Ascending aorta (tissue), 2 donors: ENCODE data around the gene SLC44A1. TPM values are rescaled to one million over a fixed set of nuclear protein-coding genes. Genes with fewer than 3 reads are reported as not detected.

Source experiments
- DNase-seq, 2 donors: peaks; one replicate each; pipeline ENCODE4 v3.0.0-alpha.2; 2019; ENCODE audit warnings: low spot score in 2 of 2
- H3K27ac ChIP-seq, 2 donors: fragments of 200-600 bp; sonication (generic); one replicate each; pipeline ENCODE4 v1.5.1; 2016 to 2017; ENCODE audit warnings: mild to moderate bottlenecking in 1 of 2
- H3K27me3 ChIP-seq: fragments of 200-600 bp; sonication (generic); one replicate; pipeline ENCODE4 v1.5.1; 2017
- H3K36me3 ChIP-seq, 2 donors: fragments of 200-600 bp; sonication (generic); one replicate each; pipeline ENCODE4 v1.5.1; 2016
- H3K4me1 ChIP-seq, 2 donors: fragments of 200-600 bp; sonication (generic); one replicate each; pipeline ENCODE4 v1.5.1; 2016 to 2017; ENCODE audit warnings: mild to moderate bottlenecking in 1 of 2
- H3K4me3 ChIP-seq, 2 donors: fragments of 200-600 bp; sonication (generic); one replicate each; pipeline ENCODE4 v1.5.1; 2016 to 2017; ENCODE audit warnings: mild to moderate bottlenecking in 1 of 2
- H3K9me3 ChIP-seq, 2 donors: fragments of 200-600 bp; sonication (generic); one replicate each; pipeline ENCODE4 v1.5.1; 2016
- CTCF ChIP-seq, 3 experiments: fragments of 200-600 bp in 2 of 3; fragments of 450-650 bp in 1 of 3; sonication (generic) in 2 of 3; IDR thresholded peaks; one replicate each; pipeline ENCODE4 v1.5.1; 2016 to 2019; ENCODE audit warnings: antibody characterized with exemption in 3 of 3, mild to moderate bottlenecking in 1 of 3, moderate library complexity in 1 of 3
- intact Hi-C: fragments of 100-400 bp; cut with DNase I; formaldehyde crosslinking; loops from one replicate; pipeline ENCODE4 v1.15.1; 2023
- total RNA-seq: library from RNA; depleted of rRNA; stranded (reverse); fragments of >200 nt; gene quantifications from one replicate; pipeline ENCODE4 v1.1.0, GENCODE V29; 2016

SLC44A1 gene
- total RNA-seq, 1 donor from 2014 or later = 26.5 TPM

GRCh38 chr9:105458404-105458803 lies 214.0 kb downstream of the SLC44A1 start:
- no peak overlapping the region for H3K4me3 ChIP-seq
- H3K4me1 ChIP-seq = no peaks in the 10 kb centered on the region
- intact Hi-C loops = no loop called here
- no peaks in the 10 kb centered on the region for H3K27me3 ChIP-seq
- no peak for TF ChIP-seq CTCF (IDR thresholded peaks at IDR 0.05)
- no peaks in the 10 kb centered on the region for H3K9me3 ChIP-seq
- peak overlapping the region in 1 of 2 donors; percentile 34 for H3K27ac ChIP-seq
- no peaks in the 10 kb centered on the region for H3K36me3 ChIP-seq
- no peak for DNase-seq

- Histone ChIP-seq H3K27ac (peak overlapping the region in 1 of 2 donors; percentile 34), H3K9me3 (no peaks in the 10 kb centered on the region), H3K27me3 (no peaks in the 10 kb centered on the region)
Observed at GRCh38 chr9:105459336-105459735, 214.9 kb downstream of the SLC44A1 start.

GRCh38 chr9:105466898-105467455 lies 222.5 kb downstream of the SLC44A1 start:
- Histone ChIP-seq H3K27me3 (no peaks in the 10 kb centered on the region), H3K27ac (no peak overlapping the region), H3K4me1 (no peaks in the 10 kb centered on the region), H3K9me3 (no peaks in the 10 kb centered on the region), H3K36me3 (peaks cover 2 to 26% of the 10 kb centered on the region in 2 donors), H3K4me3 (no peak overlapping the region)
- intact Hi-C loops = no loop called here
- no peak for TF ChIP-seq CTCF (IDR thresholded peaks at IDR 0.05)
- DNase-seq = no peak

More at GRCh38 chr9:105459336-105459735, 214.9 kb downstream of the SLC44A1 start:
- no peak for TF ChIP-seq CTCF (IDR thresholded peaks at IDR 0.05)
- DNase-seq = no peak
- H3K4me1 ChIP-seq = no peaks in the 10 kb centered on the region
- intact Hi-C loops = no loop called here
- no peaks in the 10 kb centered on the region for H3K36me3 ChIP-seq
- H3K4me3 ChIP-seq = no peak overlapping the region

- intact Hi-C loops = no loop called here
- Histone ChIP-seq H3K9me3 (no peaks in the 10 kb centered on the region), H3K27ac (no peak overlapping the region), H3K36me3 (peaks cover 2 to 26% of the 10 kb centered on the region in 2 donors), H3K27me3 (no peaks in the 10 kb centered on the region), H3K4me1 (no peaks in the 10 kb centered on the region), H3K4me3 (no peak overlapping the region)
- DNase-seq = no peak
- no peak for TF ChIP-seq CTCF (IDR thresholded peaks at IDR 0.05)
Observed at GRCh38 chr9:105468875-105469274, 224.4 kb downstream of the SLC44A1 start.

GRCh38 chr9:105473221-105473620 lies 228.8 kb downstream of the SLC44A1 start:
- Histone ChIP-seq H3K27me3 (no peaks in the 10 kb centered on the region), H3K4me3 (no peak overlapping the region), H3K4me1 (no peaks in the 10 kb centered on the region), H3K27ac (no peak overlapping the region), H3K9me3 (no peaks in the 10 kb centered on the region), H3K36me3 (peaks cover 0 to 10% of the 10 kb centered on the region in 2 donors)
- no peak for TF ChIP-seq CTCF (IDR thresholded peaks at IDR 0.05)
- intact Hi-C loops = no loop called here
- no peak for DNase-seq

GRCh38 chr9:105475302-105475701 lies 230.9 kb downstream of the SLC44A1 start:
- Histone ChIP-seq H3K27me3 (no peaks in the 10 kb centered on the region), H3K4me1 (no peaks in the 10 kb centered on the region), H3K4me3 (no peak overlapping the region), H3K9me3 (no peaks in the 10 kb centered on the region), H3K36me3 (peaks cover 0 to 4% of the 10 kb centered on the region in 2 donors), H3K27ac (no peak overlapping the region)
- no peak for DNase-seq
- intact Hi-C loops = loop anchor here (5.0 kb wide), 1 partner anchor 48 kb away; no protein-coding TSS in a partner anchor
- peak in 1 of 3 experiments; percentile 30 for TF ChIP-seq CTCF (IDR thresholded peaks at IDR 0.05)
